Glomerular endothelial cell (primary cell): ENCODE measurements around the gene EP300. TPM values are rescaled to one million over a fixed set of nuclear protein-coding genes. Genes with fewer than 3 reads are reported as not detected.
"Not testable (repeated sequence)": the region's sequence is repeated elsewhere in the genome, so short reads cannot be mapped to it uniquely, and the experiment has no call there.

ENCODE experiments used
- DNase-seq: peaks from one replicate; pipeline ENCODE4 v3.0.0-alpha.2; 2011; ENCODE audit warnings: low read depth, low spot score; ENCODE audit errors: extremely low read depth
- total RNA-seq: library from RNA; depleted of rRNA; stranded (reverse); fragments of >200 nt; gene quantifications from 2 replicates; pipeline ENCODE4 v1.2.3, GENCODE V29; 2015

EP300 gene
- total RNA-seq = 62.8 and 68.1 TPM in 2 replicates

GRCh38 chr22:41092023-41092817 lies at the start of gene EP300:
TSS of gene EP300 (plus strand) at chr22:41092592. CDS start at chr22:41093005, 413 bp downstream.
- no peak for DNase-seq

- DNase-seq = no peak
Observed at GRCh38 chr22:41043722-41044121, 48.7 kb upstream of the EP300 start.

GRCh38 chr22:41045575-41045974 lies 46.8 kb upstream of the EP300 start:
- DNase-seq = not testable (repeated sequence)

- no peak for DNase-seq
Observed at GRCh38 chr22:41047801-41048211, 44.6 kb upstream of the EP300 start.

- DNase-seq = not testable (repeated sequence)
Observed at GRCh38 chr22:41048345-41048744, 44.0 kb upstream of the EP300 start.

- DNase-seq = no peak
Observed at GRCh38 chr22:41048791-41049717, 43.3 kb upstream of the EP300 start.

- not testable (repeated sequence) for DNase-seq
Observed at GRCh38 chr22:41049795-41050194, 42.6 kb upstream of the EP300 start.

- no peak for DNase-seq
Observed at GRCh38 chr22:41050883-41051282, 41.5 kb upstream of the EP300 start.

- DNase-seq = no peak
Observed at GRCh38 chr22:41052661-41053490, 39.5 kb upstream of the EP300 start.

GRCh38 chr22:41057076-41057475 lies 35.3 kb upstream of the EP300 start:
- DNase-seq = no peak

- no peak for DNase-seq
Observed at GRCh38 chr22:41062146-41062545, 30.2 kb upstream of the EP300 start.

- DNase-seq = not testable (repeated sequence)
Observed at GRCh38 chr22:41064326-41064725, 28.1 kb upstream of the EP300 start.

- DNase-seq = not testable (repeated sequence)
Observed at GRCh38 chr22:41066341-41066740, 26.1 kb upstream of the EP300 start.

GRCh38 chr22:41067968-41068367 lies 24.4 kb upstream of the EP300 start:
- not testable (repeated sequence) for DNase-seq

GRCh38 chr22:41070665-41071331 lies 21.6 kb upstream of the EP300 start:
- DNase-seq = no peak

GRCh38 chr22:41074061-41074460 lies 18.3 kb upstream of the EP300 start:
- DNase-seq = no peak

- no peak for DNase-seq
Observed at GRCh38 chr22:41074466-41074865, 17.9 kb upstream of the EP300 start.

- DNase-seq = no peak
Observed at GRCh38 chr22:41074941-41075710, 17.3 kb upstream of the EP300 start.

- DNase-seq = no peak
Observed at GRCh38 chr22:41075946-41076345, 16.4 kb upstream of the EP300 start.
